ENCODE data around the gene ALAS2. TPM values are rescaled to one million over a fixed set of nuclear protein-coding genes. Genes with fewer than 3 reads are reported as not detected.

Gene ALAS2
- total and polyA plus RNA-seq, 2 of the 8 experiments (the other 6 are each of a cell fraction or from before 2014, with no cell fraction given) = 0.27 to 0.32 TPM

- TF ChIP-seq RXRA (IDR thresholded peaks at IDR 0.05; ENCODE audit: insufficient read depth, low read depth, low read length) = no peak
Measured at GRCh38 chrX:55030271-55031205, at the start of gene ALAS2 (continued).
